ENCODE results near the gene SEC14L1. TPM values are rescaled to one million over a fixed set of nuclear protein-coding genes. Genes with fewer than 3 reads are reported as not detected.

Gene SEC14L1
- total RNA-seq, 1 experiment from 2014 or later, result 279 TPM

DNA sequence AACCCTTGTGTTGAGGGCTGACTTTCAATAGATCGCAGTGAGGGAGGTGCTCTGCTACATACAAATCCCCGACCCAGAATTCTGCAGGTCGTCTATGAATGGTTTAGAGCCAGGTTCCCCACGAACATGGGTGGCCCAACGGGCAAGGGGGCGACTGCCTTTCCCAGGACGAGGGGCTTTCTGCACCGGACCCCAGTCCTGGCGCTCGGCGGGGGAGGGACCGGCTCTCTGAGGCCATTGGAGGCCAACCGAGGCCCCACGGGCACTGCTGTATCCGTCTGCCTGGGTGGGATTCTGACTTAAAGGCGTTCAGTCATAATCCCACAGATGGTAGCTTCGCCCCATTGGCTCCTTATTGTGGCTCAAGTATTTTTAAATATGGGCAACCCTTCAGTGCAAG is 21.2 kb downstream of the SEC14L1 start:
- Histone ChIP-seq H3K27ac (ENCODE audit: low read length) (no peak overlapping the region), H3K27me3 (ENCODE audit: control insufficient read depth, insufficient read depth, low read length) (no peaks in the 10 kb centered on the region), H3K36me3 (ENCODE audit: control insufficient read depth, insufficient read depth, low read length) (no peaks in the 10 kb centered on the region), H3K9me3 (ENCODE audit: control insufficient read depth, insufficient read depth, low read depth, low read length) (peaks cover 3% of the 10 kb centered on the region), H3K4me3 (ENCODE audit: low read depth in 2 of 2, low read length in 2 of 2) (no peak overlapping the region), H3K4me1 (ENCODE audit: control insufficient read depth, insufficient read depth, low read length) (peaks cover 38% of the 10 kb centered on the region)
- DNase-seq (ENCODE audit: low read depth, low spot score), result no peak
- POLR2A ChIA-PET, result no interaction called here
- ATAC-seq, result no peak
- intact Hi-C loops (cut with micrococcal nuclease; ENCODE audit: unreplicated experiment) (no loop called here), in situ Hi-C loops (cut with HindIII; ENCODE audit: low pct_unique_long_range_greater_than_20kb, low sequenced_read_pairs) (no loop called here)
- CTCF ChIA-PET, result interaction anchor here (0.9 kb wide), 1 partner anchor 15 kb away, joined by 3 read pairs; no protein-coding TSS in a partner anchor
- no TSS peak for BruUV-seq (replicated peaks)
- TF ChIP-seq POLR2AphosphoS5 (IDR thresholded peaks at IDR 0.05; ENCODE audit: low read depth, low read length), result no peak
- no peak for TF ChIP-seq SIN3A (IDR thresholded peaks at IDR 0.05; ENCODE audit: borderline replicate concordance, insufficient read depth, low read depth, low read length)
- TF ChIP-seq TCF7L2 (IDR thresholded peaks at IDR 0.05; ENCODE audit: low read depth, low read length), result no peak
- TF ChIP-seq CTCF (IDR thresholded peaks at IDR 0.05), result no peak
- no peak for TF ChIP-seq REST (IDR thresholded peaks at IDR 0.05; ENCODE audit: insufficient read depth in 1 of 2, low read depth in 2 of 2, low read length in 1 of 2)

- Histone ChIP-seq H3K9me3 (ENCODE audit: control insufficient read depth, insufficient read depth, low read depth, low read length) (peaks cover 13% of the 10 kb centered on the region), H3K27ac (ENCODE audit: low read length) (no peak overlapping the region), H3K4me1 (ENCODE audit: control insufficient read depth, insufficient read depth, low read length) (peaks cover 38% of the 10 kb centered on the region), H3K36me3 (ENCODE audit: control insufficient read depth, insufficient read depth, low read length) (no peaks in the 10 kb centered on the region), H3K4me3 (ENCODE audit: low read depth in 2 of 2, low read length in 2 of 2) (no peak overlapping the region), H3K27me3 (ENCODE audit: control insufficient read depth, insufficient read depth, low read length) (no peaks in the 10 kb centered on the region)
- in situ Hi-C loops (cut with HindIII; ENCODE audit: low pct_unique_long_range_greater_than_20kb, low sequenced_read_pairs) (no loop called here), intact Hi-C loops (cut with micrococcal nuclease; ENCODE audit: unreplicated experiment) (no loop called here)
- POLR2A ChIA-PET, result no interaction called here
- no TSS peak for BruUV-seq (replicated peaks)
- CTCF ChIA-PET, result interaction anchor here (0.9 kb wide), 1 partner anchor 14 kb away, joined by 3 read pairs; no protein-coding TSS in a partner anchor
- TF ChIP-seq POLR2AphosphoS5 (IDR thresholded peaks at IDR 0.05; ENCODE audit: low read depth, low read length) (no peak), CTCF (IDR thresholded peaks at IDR 0.05) (no peak), REST (IDR thresholded peaks at IDR 0.05; ENCODE audit: insufficient read depth in 1 of 2, low read depth in 2 of 2, low read length in 1 of 2) (no peak), SIN3A (IDR thresholded peaks at IDR 0.05; ENCODE audit: borderline replicate concordance, insufficient read depth, low read depth, low read length) (no peak), TCF7L2 (IDR thresholded peaks at IDR 0.05; ENCODE audit: low read depth, low read length) (no peak)
- ATAC-seq (no peak), DNase-seq (ENCODE audit: low read depth, low spot score) (no peak)
Measured at GRCh38 chr17:77163001-77163400, 22.2 kb downstream of the SEC14L1 start.
